ENCODE data around the gene HILPDA. TPM values are rescaled to one million over a fixed set of nuclear protein-coding genes. Genes with fewer than 3 reads are reported as not detected.
"Not testable (repeated sequence)": the region's sequence is repeated elsewhere in the genome, so short reads cannot be mapped to it uniquely, and the experiment has no call there.

Gene HILPDA
- total RNA-seq, 1 experiment from 2014 or later = 10.0 TPM

DNA sequence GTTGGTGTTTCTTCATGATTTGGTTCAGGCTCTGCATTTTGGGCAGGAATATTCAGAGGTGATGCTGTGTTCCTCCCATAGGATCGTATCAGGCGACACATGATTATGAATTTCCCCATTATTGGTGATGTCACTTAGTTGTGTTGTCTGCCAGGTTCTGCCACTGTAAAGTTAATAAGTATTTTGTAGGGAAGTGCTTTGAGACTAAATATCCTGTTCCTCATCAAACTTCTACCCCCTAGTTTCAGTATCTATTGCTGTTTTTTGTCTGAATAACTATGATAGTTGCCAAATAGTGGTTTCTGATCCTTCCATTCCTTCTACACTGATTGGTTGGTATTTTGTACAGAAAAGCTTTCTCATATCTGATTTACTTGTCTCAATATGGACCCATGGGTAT is 49.7 kb downstream of the HILPDA start:
- not testable (repeated sequence) for H3K36me3 ChIP-seq, DNase-seq, H3K4me3 ChIP-seq, H3K27me3 ChIP-seq, H3K9me3 ChIP-seq

DNA sequence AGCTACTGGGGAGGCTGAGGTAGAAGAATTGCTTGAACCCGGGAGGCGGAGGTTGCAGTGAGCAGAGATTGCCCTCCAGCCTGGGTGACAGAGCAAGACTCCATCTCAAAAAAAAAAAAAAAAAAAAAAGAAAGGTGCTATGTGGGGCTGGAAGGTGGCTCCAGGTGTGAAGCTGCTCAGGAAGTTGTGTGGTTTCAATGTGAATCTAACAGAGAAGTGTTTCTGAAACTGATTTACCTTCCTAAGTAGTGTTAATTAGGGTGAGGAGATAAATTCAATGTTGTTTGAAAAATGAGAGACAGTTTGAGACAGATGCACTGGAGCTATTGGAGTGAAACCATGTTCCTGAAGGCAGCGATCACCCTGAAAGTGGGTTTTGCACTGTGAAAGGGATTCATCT is 51.1 kb downstream of the HILPDA start:
- not testable (repeated sequence) for H3K4me3 ChIP-seq, DNase-seq, H3K9me3 ChIP-seq, H3K27me3 ChIP-seq, H3K36me3 ChIP-seq

DNA sequence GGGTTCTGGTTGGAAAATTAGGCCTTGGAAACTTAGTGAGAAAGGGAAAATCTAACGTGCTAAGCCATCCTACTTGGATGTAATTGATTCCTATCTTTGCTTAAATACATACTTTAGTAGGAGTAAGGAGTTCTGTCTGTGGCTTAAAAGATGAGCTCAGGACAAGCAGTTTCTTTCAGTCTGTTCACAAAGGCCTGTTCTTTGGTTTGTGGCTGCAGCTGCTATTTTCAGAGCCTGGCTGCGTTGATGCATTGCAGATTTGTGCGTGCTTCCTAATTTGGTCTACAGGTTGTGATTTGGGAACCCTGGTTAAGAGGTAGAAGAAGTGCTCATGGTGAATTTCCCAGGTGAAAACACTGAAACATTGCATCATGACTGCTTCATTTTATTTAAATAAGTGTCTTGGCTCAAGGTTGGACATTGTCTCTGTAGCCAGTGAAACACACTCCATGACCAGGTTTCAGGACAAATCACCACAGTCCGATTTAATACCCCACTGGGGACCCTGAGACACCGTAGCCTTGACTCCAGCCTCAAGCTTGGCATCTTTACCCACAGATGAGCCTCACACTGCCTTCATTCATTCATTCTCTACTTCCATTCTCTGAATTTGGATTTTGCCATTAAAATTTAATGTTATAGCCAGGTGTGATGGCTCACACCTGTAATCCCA is 51.8 kb downstream of the HILPDA start:
- H3K36me3 ChIP-seq, H3K4me3 ChIP-seq, H3K27me3 ChIP-seq, H3K9me3 ChIP-seq, DNase-seq: not testable (repeated sequence)

Other genes with a start within 250 kb of the HILPDA start
- gene LEP, start 214.6 kb upstream of the HILPDA start, total RNA-seq (2014; rRNA removed; shearing (Covaris generic); ENCODE audit: low replicate concordance) = not detected in 2 replicates
- 10.0 and 13.2 TPM in 2 replicates for gene RBM28, start 112.0 kb upstream of the HILPDA start, total RNA-seq (2014; rRNA removed; shearing (Covaris generic); ENCODE audit: low replicate concordance)
- gene PRRT4, start 94.2 kb upstream of the HILPDA start, total RNA-seq (2014; rRNA removed; shearing (Covaris generic); ENCODE audit: low replicate concordance) = not detected in 2 replicates
- gene IMPDH1, start 45.9 kb upstream of the HILPDA start, total RNA-seq (2014; rRNA removed; shearing (Covaris generic); ENCODE audit: low replicate concordance) = 42.1 and 67.6 TPM in 2 replicates
- 17.2 and 19.1 TPM in 2 replicates for gene METTL2B, start 20.9 kb downstream of the HILPDA start, total RNA-seq (2014; rRNA removed; shearing (Covaris generic); ENCODE audit: low replicate concordance)
- 0.02 and 0.46 TPM in 2 replicates for gene GARIN1A, start 216.4 kb downstream of the HILPDA start, total RNA-seq (2014; rRNA removed; shearing (Covaris generic); ENCODE audit: low replicate concordance)